Sigmoid colon (tissue), 7 donors: Measurements from ENCODE around the gene TMEM52. TPM values are rescaled to one million over a fixed set of nuclear protein-coding genes. Genes with fewer than 3 reads are reported as not detected.

Experiments used
- DNase-seq: peaks from one replicate; pipeline ENCODE4 v3.0.0-alpha.2; 2019
- H3K27ac ChIP-seq, 4 donors: fragments of 200-600 bp; sonication (generic); one replicate each; pipeline ENCODE4 v1.5.1; 2016 to 2019; ENCODE audit warnings: mild to moderate bottlenecking in 1 of 4
- H3K27me3 ChIP-seq, 3 donors: fragments of 200-600 bp; sonication (generic); one replicate each; pipeline ENCODE4 v1.5.1; 2019; ENCODE audit warnings: mild to moderate bottlenecking in 1 of 3
- H3K36me3 ChIP-seq, 4 donors: fragments of 200-600 bp; sonication (generic); one replicate each; pipeline ENCODE4 v1.5.1; 2016 to 2019
- H3K4me1 ChIP-seq, 4 donors: fragments of 200-600 bp; sonication (generic); one replicate each; pipeline ENCODE4 v1.5.1; 2017 to 2019
- H3K4me3 ChIP-seq, 4 donors: fragments of 200-600 bp; sonication (generic); one replicate each; pipeline ENCODE4 v1.5.1; 2017 to 2019; ENCODE audit warnings: mild to moderate bottlenecking in 2 of 4, moderate library complexity in 1 of 4
- H3K9me3 ChIP-seq, 4 donors: fragments of 200-600 bp in 3 of 4; sonication (generic) in 3 of 4; one replicate each; pipeline versions ENCODE4 v1.5.1 to v1.6.1; 2013 to 2019
- CTCF ChIP-seq, 4 experiments: fragments of 450-650 bp in 3 of 4; fragments of 200-600 bp in 1 of 4; IDR thresholded peaks; one replicate each; pipeline ENCODE4 v1.5.1; 2016 to 2019; ENCODE audit warnings: antibody characterized with exemption in 4 of 4, mild to moderate bottlenecking in 3 of 4, moderate library complexity in 2 of 4
- EP300 ChIP-seq, 4 donors: sonication (generic); formaldehyde crosslinking; IDR thresholded peaks; one replicate each; pipeline ENCODE4 v1.6.1; 2017; ENCODE audit warnings: antibody characterized with exemption in 4 of 4
- POLR2A ChIP-seq, 2 donors: fragments of 450-650 bp; IDR thresholded peaks; one replicate each; pipeline ENCODE4 v1.6.1; 2016; ENCODE audit warnings: antibody characterized with exemption in 2 of 2, mild to moderate bottlenecking in 2 of 2, moderate library complexity in 2 of 2
- POLR2AphosphoS5 ChIP-seq, 4 donors: sonication (generic); formaldehyde crosslinking; IDR thresholded peaks; one replicate each; pipeline ENCODE4 v1.6.1; 2017; ENCODE audit warnings: antibody characterized with exemption in 4 of 4
- WGBS, 2 donors: extraction: QIAGEN DNeasy Blood & Tissue Kit; methylation state at CpG; one replicate each; pipeline ENCODE4 v1.1.7; 2013; 5-methylcytosine and 5-hydroxymethylcytosine counted together
- intact Hi-C: fragments of 100-400 bp; cut with DNase I; formaldehyde crosslinking; loops from one replicate; pipeline ENCODE4 v1.15.1; 2023
- polyA plus RNA-seq, 3 donors: library from polyadenylated mRNA; stranded (reverse); fragments of 200-250 nt; gene quantifications; one replicate each; pipeline ENCODE4 v1.2.3, GENCODE V29; 2013
- total RNA-seq, 4 donors: library from RNA; depleted of rRNA; stranded (reverse); fragments of >200 nt; gene quantifications; one replicate each; pipeline ENCODE4 v1.1.0, GENCODE V29; 2016
- donor health status: healthy with polysubstance abuse.
- donor health status: Bipolar disorder and iron deficiency.
- donor health status: healthy.

TMEM52 gene
- total and polyA plus RNA-seq, 7 donors: 1.1 to 5.5 (median 2.1) TPM; not detected in 2

- H3K36me3 ChIP-seq: no peaks in the 10 kb centered on the region
- H3K4me3 ChIP-seq: no peak overlapping the region
- H3K9me3 ChIP-seq: no peaks in the 10 kb centered on the region
- peak; percentile 53 for DNase-seq
- no peak overlapping the region for H3K27ac ChIP-seq
- H3K4me1 ChIP-seq: peaks cover 0 to 22% (median 19%) of the 10 kb centered on the region in 4 donors
- WGBS, 2 donors: 68 to 81% methylated on average over 20 of the region's 20 CpGs
- TF ChIP-seq EP300 (IDR thresholded peaks at IDR 0.05): no peak
- no peak for TF ChIP-seq POLR2A (IDR thresholded peaks at IDR 0.05)
- TF ChIP-seq POLR2AphosphoS5 (IDR thresholded peaks at IDR 0.05): no peak
- no peak for TF ChIP-seq CTCF (IDR thresholded peaks at IDR 0.05)
- no peaks in the 10 kb centered on the region for H3K27me3 ChIP-seq
- intact Hi-C loops: loop anchor here (10.0 kb wide), 1 partner anchor 500 kb away; the partner anchor contains the start of gene PEX10
Measured at GRCh38 chr1:1914101-1914970, 4.7 kb downstream of the TMEM52 start.

- TF ChIP-seq POLR2A (IDR thresholded peaks at IDR 0.05): no peak
- TF ChIP-seq CTCF (IDR thresholded peaks at IDR 0.05): no peak
- TF ChIP-seq POLR2AphosphoS5 (IDR thresholded peaks at IDR 0.05): no peak
- no peak for TF ChIP-seq EP300 (IDR thresholded peaks at IDR 0.05)
- Histone ChIP-seq H3K4me1 (peaks cover 0 to 23% (median 21%) of the 10 kb centered on the region in 4 donors), H3K9me3 (no peaks in the 10 kb centered on the region), H3K27me3 (no peaks in the 10 kb centered on the region), H3K36me3 (no peaks in the 10 kb centered on the region), H3K4me3 (no peak overlapping the region), H3K27ac (no peak overlapping the region)
- intact Hi-C loops: loop anchor here (10.0 kb wide), 1 partner anchor 503 kb away; the partner anchor contains the start of gene PEX10
- DNase-seq: peak; percentile 59
- WGBS, 2 donors: 87 to 89% methylated on average over 13 of the region's 13 CpGs
Measured at GRCh38 chr1:1911350-1912041, 7.6 kb downstream of the TMEM52 start.

GRCh38 chr1:1910651-1911331 is 8.3 kb downstream of the TMEM52 start:
- Histone ChIP-seq H3K4me3 (no peak overlapping the region), H3K27ac (no peak overlapping the region), H3K4me1 (peaks cover 0 to 29% (median 22%) of the 10 kb centered on the region in 4 donors), H3K9me3 (no peaks in the 10 kb centered on the region), H3K27me3 (no peaks in the 10 kb centered on the region), H3K36me3 (no peaks in the 10 kb centered on the region)
- 94 to 95% methylated on average over 22 of the region's 22 CpGs for WGBS, 2 donors
- TF ChIP-seq CTCF (IDR thresholded peaks at IDR 0.05) (no peak), POLR2A (IDR thresholded peaks at IDR 0.05) (no peak), POLR2AphosphoS5 (IDR thresholded peaks at IDR 0.05) (no peak), EP300 (IDR thresholded peaks at IDR 0.05) (no peak)
- DNase-seq: peak; percentile 64
- intact Hi-C loops: loop anchor here (10.0 kb wide), 1 partner anchor 504 kb away; the partner anchor contains the start of gene PEX10

- peak overlapping the region in 2 of 4 donors; percentile 79 to 86 for H3K4me3 ChIP-seq
Measured at GRCh38 chr1:1910033-1910465, 9.0 kb downstream of the TMEM52 start.

More at GRCh38 chr1:1910033-1910465, 9.0 kb downstream of the TMEM52 start:
- Histone ChIP-seq H3K27me3 (no peaks in the 10 kb centered on the region), H3K27ac (peak overlapping the region in 3 of 4 donors; percentile 86 to 93 (median 91)), H3K4me1 (peaks cover 0 to 31% (median 22%) of the 10 kb centered on the region in 4 donors), H3K36me3 (no peaks in the 10 kb centered on the region), H3K9me3 (no peaks in the 10 kb centered on the region)
- intact Hi-C loops: loop anchor here (10.0 kb wide), 1 partner anchor 505 kb away; the partner anchor contains the start of gene PEX10
- peak; percentile 61 for DNase-seq
- 79 to 86% methylated on average over 6 of the region's 6 CpGs for WGBS, 2 donors
- no peak for TF ChIP-seq POLR2AphosphoS5 (IDR thresholded peaks at IDR 0.05)
- no peak for TF ChIP-seq CTCF (IDR thresholded peaks at IDR 0.05)
- TF ChIP-seq EP300 (IDR thresholded peaks at IDR 0.05): no peak
- TF ChIP-seq POLR2A (IDR thresholded peaks at IDR 0.05): no peak
